Left ventricle myocardium inferior (tissue), 1 donor: ENCODE results near the gene STARD13. TPM values are rescaled to one million over a fixed set of nuclear protein-coding genes. Genes with fewer than 3 reads are reported as not detected.
A peak's percentile ranks its signal among the peaks of the same experiment; 100 is the strongest.

Source experiments
- DNase-seq: peaks from one replicate; pipeline ENCODE4 v3.0.0-alpha.2; 2020
- H3K27ac ChIP-seq: fragments of 200-600 bp; replicated peaks from 2 replicates; pipeline ENCODE4 v1.8.0; 2021
- H3K27me3 ChIP-seq: fragments of 200-600 bp; 2 replicates; pipeline ENCODE4 v1.8.0; 2021; ENCODE audit warnings: low read depth
- H3K36me3 ChIP-seq: fragments of 200-600 bp; 2 replicates; pipeline ENCODE4 v1.8.0; 2021
- H3K4me1 ChIP-seq: fragments of 200-600 bp; 2 replicates; pipeline ENCODE4 v1.8.0; 2021
- H3K4me3 ChIP-seq: fragments of 200-600 bp; 2 replicates; pipeline ENCODE4 v1.8.0; 2021; ENCODE audit warnings: mild to moderate bottlenecking, moderate library complexity
- H3K9me3 ChIP-seq: fragments of 200-600 bp; replicated peaks from 2 replicates; pipeline ENCODE4 v1.8.0; 2021
- CTCF ChIP-seq: fragments of 200-600 bp; IDR thresholded peaks from 2 replicates; pipeline ENCODE4 v1.8.0; 2021; ENCODE audit warnings: antibody characterized with exemption, mild to moderate bottlenecking, borderline replicate concordance
- intact Hi-C: fragments of 100-400 bp; cut with micrococcal nuclease; formaldehyde crosslinking; loops from one replicate; pipeline ENCODE4 v1.11.0; 2022
- total RNA-seq: library from RNA; stranded (reverse); fragmentation: NEBNext Ultra II Directional; extraction: Animal tissue kit (Norgen Biotek cat#: 25700); gene quantifications from one replicate; pipeline ENCODE4 v1.2.1, GENCODE V29; 2021
- donor health status: DM: no; HTN: yes; CAD: no; lungs with severe emphysema.

STARD13 gene
- total RNA-seq, 1 donor from 2014 or later, result 29.9 TPM

GRCh38 chr13:33144358-33144784, 141.2 kb downstream of the STARD13 start:
- no peaks in the 10 kb centered on the region for H3K9me3 ChIP-seq
- TF ChIP-seq CTCF, result no peak
- no peak overlapping the region for H3K4me3 ChIP-seq
- DNase-seq, result no peak
- intact Hi-C loops, result no loop called here
- peaks cover 67% of the 10 kb centered on the region for H3K4me1 ChIP-seq
- H3K27ac ChIP-seq, result peak overlapping the region; percentile 58
- H3K36me3 ChIP-seq, result peaks cover 21% of the 10 kb centered on the region
- H3K27me3 ChIP-seq, result no peaks in the 10 kb centered on the region

- Histone ChIP-seq H3K4me3 (no peak overlapping the region), H3K4me1 (peaks cover 60% of the 10 kb centered on the region), H3K36me3 (peaks cover 57% of the 10 kb centered on the region), H3K9me3 (peaks cover 13% of the 10 kb centered on the region), H3K27me3 (no peaks in the 10 kb centered on the region), H3K27ac (peak overlapping the region; percentile 52)
- no peak for TF ChIP-seq CTCF
- intact Hi-C loops, result no loop called here
- DNase-seq, result no peak
Measured at GRCh38 chr13:33139780-33140535, 145.6 kb downstream of the STARD13 start.

GRCh38 chr13:33139184-33139583, 146.4 kb downstream of the STARD13 start:
- Histone ChIP-seq H3K4me3 (no peak overlapping the region), H3K27me3 (no peaks in the 10 kb centered on the region), H3K4me1 (peaks cover 60% of the 10 kb centered on the region), H3K9me3 (peaks cover 13% of the 10 kb centered on the region), H3K27ac (peak overlapping the region; percentile 52), H3K36me3 (peaks cover 59% of the 10 kb centered on the region)
- peak; percentile 70 for DNase-seq
- intact Hi-C loops, result no loop called here
- no peak for TF ChIP-seq CTCF

- Histone ChIP-seq H3K27ac (peak overlapping the region; percentile 52), H3K36me3 (peaks cover 59% of the 10 kb centered on the region), H3K4me1 (peaks cover 63% of the 10 kb centered on the region), H3K27me3 (no peaks in the 10 kb centered on the region), H3K4me3 (no peak overlapping the region), H3K9me3 (peaks cover 13% of the 10 kb centered on the region)
- intact Hi-C loops, result no loop called here
- no peak for DNase-seq
- no peak for TF ChIP-seq CTCF
Measured at GRCh38 chr13:33138441-33138840, 147.1 kb downstream of the STARD13 start.

GRCh38 chr13:33137721-33138120, 147.8 kb downstream of the STARD13 start:
- Histone ChIP-seq H3K27me3 (no peaks in the 10 kb centered on the region), H3K9me3 (peaks cover 13% of the 10 kb centered on the region), H3K36me3 (peaks cover 56% of the 10 kb centered on the region), H3K4me3 (no peak overlapping the region), H3K27ac (no peak overlapping the region), H3K4me1 (peaks cover 65% of the 10 kb centered on the region)
- TF ChIP-seq CTCF, result no peak
- DNase-seq, result no peak
- intact Hi-C loops, result no loop called here
